ENCODE measurements around the gene SPNS1. TPM values are rescaled to one million over a fixed set of nuclear protein-coding genes. Genes with fewer than 3 reads are reported as not detected.

Gene SPNS1
- total and polyA plus RNA-seq, 2 of the 8 experiments (the other 6 are each of a cell fraction or from before 2014, with no cell fraction given) = 48.8 to 66.9 TPM

DNA sequence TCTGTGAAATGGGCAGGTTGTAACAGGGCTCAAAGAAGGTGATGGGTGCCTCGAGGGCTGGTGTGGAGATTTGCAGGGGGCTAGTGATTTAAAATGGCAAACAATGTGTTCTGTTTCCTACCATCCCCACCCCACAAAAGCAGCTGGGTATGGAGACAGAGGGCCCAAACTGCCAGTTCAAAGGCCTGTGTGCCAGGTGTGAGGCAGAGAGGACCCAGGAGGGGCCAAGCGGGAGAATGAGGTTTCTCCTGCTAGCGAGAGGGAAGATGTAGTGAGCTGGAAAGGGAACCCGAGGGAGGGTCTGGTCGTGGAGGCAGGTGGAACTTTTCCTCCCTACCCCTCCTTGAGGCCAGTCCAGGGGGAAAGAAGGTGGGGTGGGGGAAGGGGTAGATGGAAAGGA is 49.7 kb downstream of the SPNS1 start (continued):
- TF ChIP-seq SIX5 (IDR thresholded peaks at IDR 0.05; ENCODE audit: low read depth, low read length) = no peak

All from H1 (cell line).